Ureter (tissue), 1 donor: ENCODE measurements around the gene ITPR2. TPM values are rescaled to one million over a fixed set of nuclear protein-coding genes. Genes with fewer than 3 reads are reported as not detected.
A peak's percentile ranks its signal among the peaks of the same experiment; 100 is the strongest.
"Not testable (repeated sequence)": the region's sequence is repeated elsewhere in the genome, so short reads cannot be mapped to it uniquely, and the experiment has no call there.

Source experiments
- DNase-seq: peaks from one replicate; pipeline ENCODE4 v3.0.0-alpha.2; 2020; ENCODE audit warnings: low spot score
- total RNA-seq: library from RNA; stranded (reverse); gene quantifications from one replicate; pipeline ENCODE4 v1.2.4, GENCODE V29; 2023
- donor health status: DM: yes; HTN: yes; CAD: no.

The ITPR2 gene
- total RNA-seq, 1 donor from 2014 or later: 35.2 TPM

- no peak for DNase-seq
Measured at GRCh38 chr12:26346736-26347135, 486.3 kb downstream of the ITPR2 start.

- no peak for DNase-seq
Measured at GRCh38 chr12:26345471-26346003, 487.5 kb downstream of the ITPR2 start.

GRCh38 chr12:26341491-26341890, 491.5 kb downstream of the ITPR2 start:
- no peak for DNase-seq

GRCh38 chr12:26340649-26341048, 492.3 kb downstream of the ITPR2 start:
- no peak for DNase-seq

DNA sequence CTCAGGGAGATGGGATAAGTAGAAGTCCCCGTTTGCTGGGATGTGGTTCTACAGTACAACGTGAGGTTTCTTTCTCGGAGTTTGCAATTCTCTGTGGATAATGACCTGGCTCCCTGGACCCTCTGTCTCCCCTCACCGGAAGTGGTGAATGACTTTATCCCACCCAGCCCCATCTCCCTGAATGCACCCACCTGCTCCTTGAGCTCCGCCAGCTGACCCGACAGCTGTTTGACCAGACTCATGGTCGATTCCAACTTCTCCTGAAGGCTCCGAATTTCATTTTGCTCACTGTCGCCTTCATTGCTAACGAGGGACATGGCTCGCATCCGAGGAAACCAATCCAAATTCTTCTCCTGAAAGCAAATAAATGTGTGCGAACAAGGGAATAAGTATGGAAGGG, 493.0 kb downstream of the ITPR2 start:
- DNase-seq: no peak

- DNase-seq: no peak
Measured at GRCh38 chr12:26338586-26339572, 494.1 kb downstream of the ITPR2 start.

- DNase-seq: no peak
Measured at GRCh38 chr12:26335651-26336050, 497.3 kb downstream of the ITPR2 start.

DNA sequence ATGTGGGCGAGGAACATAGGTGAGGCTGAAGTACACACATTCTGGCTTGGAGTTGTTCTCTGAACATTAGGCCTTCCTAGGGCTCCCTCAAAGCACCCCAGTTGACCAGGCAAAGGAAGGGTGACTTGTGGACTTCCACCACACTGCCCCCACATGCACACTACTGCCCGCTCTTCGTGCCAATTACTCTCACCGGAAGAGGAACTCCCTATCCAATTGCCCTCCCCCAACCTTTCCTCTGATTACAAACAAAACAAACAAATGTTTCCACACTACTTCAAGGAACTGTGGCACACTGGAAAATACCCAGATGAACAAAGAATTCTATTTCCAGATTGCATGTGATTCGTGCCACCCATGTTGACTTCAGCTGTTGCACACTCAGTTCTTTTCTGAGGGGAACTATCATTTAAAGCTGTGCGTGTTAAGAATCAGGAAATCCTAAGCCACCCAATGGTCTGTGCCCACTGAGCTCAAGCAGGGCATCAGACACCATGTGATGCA, 498.3 kb downstream of the ITPR2 start:
- no peak for DNase-seq

DNA sequence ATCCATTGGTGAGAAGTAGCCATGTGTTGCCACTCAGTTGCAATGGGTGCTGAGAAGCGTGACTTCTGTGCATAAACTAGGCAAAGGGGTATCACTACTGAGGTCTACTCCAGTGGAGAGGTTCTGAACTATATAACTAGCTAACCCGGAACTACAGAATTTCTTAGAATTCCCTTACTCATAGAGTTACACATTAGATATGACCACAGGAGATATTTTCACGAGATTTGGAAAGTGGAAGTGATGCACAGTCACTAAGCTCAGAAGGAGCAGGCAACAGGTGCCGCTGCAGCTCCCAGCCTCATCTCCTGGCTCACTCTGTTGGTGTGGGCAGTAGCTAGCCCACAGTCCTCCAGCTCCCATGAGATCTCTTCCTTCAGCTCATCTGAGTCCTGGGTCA, 501.0 kb downstream of the ITPR2 start:
- no peak for DNase-seq

- DNase-seq: no peak
Measured at GRCh38 chr12:26331136-26331535, 501.9 kb downstream of the ITPR2 start.

GRCh38 chr12:26327975-26328644, 504.9 kb downstream of the ITPR2 start:
- DNase-seq: no peak

- DNase-seq: no peak
Measured at GRCh38 chr12:26323673-26324072, 509.3 kb downstream of the ITPR2 start.

DNA sequence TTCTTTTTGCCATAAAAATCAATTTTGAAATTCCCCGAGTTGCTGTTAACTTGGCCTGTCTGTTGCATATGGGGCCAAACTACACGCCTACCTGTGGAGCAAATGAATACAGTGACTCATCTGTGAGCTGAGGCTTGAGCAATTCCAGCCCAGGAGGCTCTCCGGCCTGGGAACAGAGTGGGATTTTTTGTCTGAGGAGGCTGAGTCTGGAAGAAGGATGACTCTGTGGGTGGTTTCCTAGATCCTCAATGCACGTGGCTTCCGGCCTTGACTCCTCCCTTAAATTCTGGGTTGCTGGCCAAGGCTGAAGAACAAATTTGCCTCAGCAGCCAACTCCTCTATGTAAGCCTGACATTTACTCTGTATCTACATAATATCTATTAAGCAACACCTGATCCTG, 513.5 kb downstream of the ITPR2 start:
- DNase-seq: peak; percentile 54

- peak; percentile 64 for DNase-seq
Measured at GRCh38 chr12:26318661-26319068, 514.3 kb downstream of the ITPR2 start.

- no peak for DNase-seq
Measured at GRCh38 chr12:26317942-26318575, 514.9 kb downstream of the ITPR2 start.

GRCh38 chr12:26314103-26314502, 518.9 kb downstream of the ITPR2 start:
- not testable (repeated sequence) for DNase-seq

- not testable (repeated sequence) for DNase-seq
Measured at GRCh38 chr12:26310489-26310888, 522.5 kb downstream of the ITPR2 start.

DNA sequence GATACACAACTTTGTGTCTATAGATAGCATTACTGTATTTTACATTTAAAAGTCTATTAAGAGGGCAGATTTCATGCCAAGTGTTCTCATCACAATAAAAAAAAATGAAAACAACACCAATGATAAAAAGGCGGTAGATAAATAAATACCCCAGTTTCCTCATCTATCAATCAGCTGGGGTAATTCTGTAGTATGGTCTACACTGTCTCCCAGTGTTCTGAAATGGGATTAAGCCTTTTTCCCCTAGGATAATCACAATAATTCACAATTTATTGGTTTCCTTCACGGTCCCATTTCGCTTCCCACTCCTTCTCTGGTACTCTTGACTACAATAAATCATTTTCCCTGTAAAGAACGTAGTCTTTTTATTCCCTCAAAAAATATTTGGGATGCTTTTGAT, 523.4 kb downstream of the ITPR2 start:
- no peak for DNase-seq

GRCh38 chr12:26304273-26304672, 528.7 kb downstream of the ITPR2 start:
- DNase-seq: no peak

GRCh38 chr12:26303418-26303817, 529.6 kb downstream of the ITPR2 start:
- DNase-seq: no peak

- no peak for DNase-seq
Measured at GRCh38 chr12:26302776-26303175, 530.2 kb downstream of the ITPR2 start.

DNA sequence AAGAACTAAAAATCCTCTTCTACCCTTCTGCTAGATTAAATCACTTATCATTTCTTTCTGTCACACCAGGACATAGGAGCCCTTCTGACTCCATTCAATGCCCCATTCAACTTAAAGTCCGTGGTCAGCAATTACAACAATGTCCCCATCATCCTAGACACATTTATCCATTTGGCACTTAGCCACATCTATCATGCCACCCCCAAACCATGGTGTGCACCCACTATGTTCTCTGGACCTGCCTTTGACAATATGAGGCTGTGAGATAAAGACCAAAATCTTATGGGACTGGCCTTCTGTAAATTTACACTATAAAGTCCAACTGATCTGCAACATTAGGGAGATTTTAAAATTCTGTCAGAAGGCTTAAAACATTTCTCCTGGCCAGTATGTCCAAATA, 533.2 kb downstream of the ITPR2 start:
- DNase-seq: no peak
